LNCaP clone FGC (cell line): Measurements from ENCODE around the gene PTPN11.
A peak's percentile ranks its signal among the peaks of the same experiment; 100 is the strongest.

ENCODE experiments used
- DNase-seq: peaks from one replicate; pipeline ENCODE4 v3.0.0-alpha.2; 2011; ENCODE audit warnings: low read depth
- H3K4me3 ChIP-seq: 2 replicates; pipeline ENCODE4 v1.5.1; 2011; ENCODE audit warnings: mild to moderate bottlenecking, low read depth, low read length, control low read depth
- CTCF ChIP-seq: IDR thresholded peaks from 2 replicates; pipeline ENCODE4 v1.5.1; 2012; ENCODE audit warnings: mild to moderate bottlenecking; ENCODE audit not compliant: control insufficient read depth, insufficient read depth; ENCODE audit errors: extremely low read depth

PTPN11 gene

GRCh38 chr12:112473056-112473455 lies 54.3 kb downstream of the PTPN11 start:
- TF ChIP-seq CTCF = peak; percentile 8; the same call in 1 of the 2 replicates
- DNase-seq = no peak
- no peak overlapping the region for H3K4me3 ChIP-seq

DNA sequence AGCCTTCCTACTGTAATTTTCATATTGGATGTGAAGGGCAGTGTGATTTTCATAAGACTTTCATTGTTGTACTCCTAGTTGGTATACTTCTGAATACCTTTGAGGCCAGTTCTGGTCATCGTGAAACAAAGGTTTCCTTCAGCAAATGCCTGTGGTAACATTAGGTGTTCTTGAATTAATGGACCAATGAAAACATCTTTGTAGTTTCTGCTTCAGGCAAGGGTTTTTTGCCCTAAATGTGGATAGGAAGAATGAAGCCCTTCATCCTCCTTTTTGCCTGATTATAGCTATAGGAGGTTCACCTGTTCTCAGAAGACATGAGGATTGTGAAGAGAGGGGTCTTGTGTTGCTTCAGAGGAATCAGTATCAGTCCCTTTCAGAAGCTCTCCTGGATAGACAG lies 60.7 kb downstream of the PTPN11 start:
- H3K4me3 ChIP-seq = no peak overlapping the region
- TF ChIP-seq CTCF = no peak
- no peak for DNase-seq

GRCh38 chr12:112480931-112481330 lies 62.2 kb downstream of the PTPN11 start:
- TF ChIP-seq CTCF = no peak
- no peak for DNase-seq
- H3K4me3 ChIP-seq = no peak overlapping the region

GRCh38 chr12:112482733-112483132 lies 64.0 kb downstream of the PTPN11 start:
- H3K4me3 ChIP-seq = no peak overlapping the region
- no peak for TF ChIP-seq CTCF
- DNase-seq = no peak

DNA sequence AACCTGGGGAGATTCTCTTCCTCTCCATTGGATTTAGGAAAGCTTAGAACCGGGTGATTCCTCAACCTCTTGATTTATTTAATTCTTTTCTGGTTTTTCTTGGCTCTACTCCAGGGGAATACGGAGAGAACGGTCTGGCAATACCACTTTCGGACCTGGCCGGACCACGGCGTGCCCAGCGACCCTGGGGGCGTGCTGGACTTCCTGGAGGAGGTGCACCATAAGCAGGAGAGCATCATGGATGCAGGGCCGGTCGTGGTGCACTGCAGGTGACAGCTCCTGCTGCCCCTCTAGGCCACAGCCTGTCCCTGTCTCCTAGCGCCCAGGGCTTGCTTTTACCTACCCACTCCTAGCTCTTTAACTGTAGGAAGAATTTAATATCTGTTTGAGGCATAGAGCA lies 67.6 kb downstream of the PTPN11 start:
- no peak for DNase-seq
- no peak for TF ChIP-seq CTCF
- H3K4me3 ChIP-seq = no peak overlapping the region

GRCh38 chr12:112488257-112488876 lies 69.6 kb downstream of the PTPN11 start:
- TF ChIP-seq CTCF = no peak
- no peak overlapping the region for H3K4me3 ChIP-seq
- DNase-seq = no peak

GRCh38 chr12:112489456-112489855 lies 70.7 kb downstream of the PTPN11 start:
- no peak overlapping the region for H3K4me3 ChIP-seq
- DNase-seq = no peak
- TF ChIP-seq CTCF = no peak
